ENCODE results near the gene PSMD3. TPM values are rescaled to one million over a fixed set of nuclear protein-coding genes. Genes with fewer than 3 reads are reported as not detected.
"Not testable (repeated sequence)": the region's sequence is repeated elsewhere in the genome, so short reads cannot be mapped to it uniquely, and the experiment has no call there.

Gene PSMD3
- total RNA-seq, result 100 to 1,000 TPM; 276 to 288 (median 280) TPM

GRCh38 chr17:39980351-39981206 is at the start of gene PSMD3:
Gene PSMD3, plus strand, starts transcription at chr17:39980807. Its CDS starts 164 bp downstream, at chr17:39980971.
- ATAC-seq (peak; percentile 96 to 97), DNase-seq (peak; percentile 97)
- H3K4me1 Mint-ChIP-seq (ENCODE audit: low read depth), result peaks cover 29% of the 10 kb centered on the region
- H3K4me3 Mint-ChIP-seq, result peak within 1 kb of the TSS; percentile 95
- peaks cover 25% of the 10 kb centered on the region for H3K36me3 Mint-ChIP-seq (ENCODE audit: insufficient read depth)
- H3K9me3 Mint-ChIP-seq, result no peaks in the 10 kb centered on the region
- H3K27me3 Mint-ChIP-seq (ENCODE audit: low read depth), result no peaks in the 10 kb centered on the region

- Mint-ChIP-seq H3K4me3 (no peak overlapping the region), H3K27me3 (ENCODE audit: low read depth) (no peaks in the 10 kb centered on the region), H3K36me3 (ENCODE audit: insufficient read depth) (no peaks in the 10 kb centered on the region), H3K9me3 (no peaks in the 10 kb centered on the region), H3K4me1 (ENCODE audit: low read depth) (peaks cover 7% of the 10 kb centered on the region)
- no peak for ATAC-seq
- DNase-seq, result no peak
Observed at GRCh38 chr17:39933912-39934311, 46.7 kb upstream of the PSMD3 start.

- Mint-ChIP-seq H3K9me3 (no peaks in the 10 kb centered on the region), H3K4me3 (no peak overlapping the region), H3K36me3 (ENCODE audit: insufficient read depth) (no peaks in the 10 kb centered on the region), H3K4me1 (ENCODE audit: low read depth) (peaks cover 7% of the 10 kb centered on the region), H3K27me3 (ENCODE audit: low read depth) (no peaks in the 10 kb centered on the region)
- DNase-seq (no peak), ATAC-seq (no peak)
Observed at GRCh38 chr17:39934324-39934723, 46.3 kb upstream of the PSMD3 start.

- DNase-seq, result no peak
- Mint-ChIP-seq H3K9me3 (no peaks in the 10 kb centered on the region), H3K4me3 (no peak overlapping the region), H3K36me3 (ENCODE audit: insufficient read depth) (no peaks in the 10 kb centered on the region), H3K27me3 (ENCODE audit: low read depth) (no peaks in the 10 kb centered on the region), H3K4me1 (ENCODE audit: low read depth) (peaks cover 14% of the 10 kb centered on the region)
- no peak for ATAC-seq
Observed at GRCh38 chr17:39935909-39936308, 44.7 kb upstream of the PSMD3 start.

GRCh38 chr17:39937447-39937846 is 43.2 kb upstream of the PSMD3 start:
- ATAC-seq, result no peak
- DNase-seq, result no peak
- Mint-ChIP-seq H3K27me3 (ENCODE audit: low read depth) (peaks cover under 1% of the 10 kb centered on the region), H3K4me3 (no peak overlapping the region), H3K36me3 (ENCODE audit: insufficient read depth) (no peaks in the 10 kb centered on the region), H3K9me3 (no peaks in the 10 kb centered on the region), H3K4me1 (ENCODE audit: low read depth) (peaks cover 14% of the 10 kb centered on the region)

GRCh38 chr17:39938140-39938869 is 42.3 kb upstream of the PSMD3 start:
- Mint-ChIP-seq H3K27me3 (ENCODE audit: low read depth) (peaks cover 2% of the 10 kb centered on the region), H3K36me3 (ENCODE audit: insufficient read depth) (no peaks in the 10 kb centered on the region), H3K4me1 (ENCODE audit: low read depth) (peaks cover 14% of the 10 kb centered on the region), H3K9me3 (no peaks in the 10 kb centered on the region), H3K4me3 (no peak overlapping the region)
- ATAC-seq (no peak), DNase-seq (no peak)

- H3K9me3 Mint-ChIP-seq, result no peaks in the 10 kb centered on the region
- DNase-seq, result no peak
- ATAC-seq, result no peak
- H3K36me3 Mint-ChIP-seq (ENCODE audit: insufficient read depth), result no peaks in the 10 kb centered on the region
- peaks cover 2% of the 10 kb centered on the region for H3K27me3 Mint-ChIP-seq (ENCODE audit: low read depth)
- no peak overlapping the region for H3K4me3 Mint-ChIP-seq
- H3K4me1 Mint-ChIP-seq (ENCODE audit: low read depth), result peaks cover 14% of the 10 kb centered on the region
Observed at GRCh38 chr17:39939106-39939505, 41.5 kb upstream of the PSMD3 start.

GRCh38 chr17:39939588-39940419 is 40.8 kb upstream of the PSMD3 start:
- H3K4me3 Mint-ChIP-seq, result no peak overlapping the region
- ATAC-seq (peak; percentile 97), DNase-seq (peak; percentile 21)
- peaks cover 2% of the 10 kb centered on the region for H3K27me3 Mint-ChIP-seq (ENCODE audit: low read depth)
- no peaks in the 10 kb centered on the region for H3K9me3 Mint-ChIP-seq
- peaks cover 14% of the 10 kb centered on the region for H3K4me1 Mint-ChIP-seq (ENCODE audit: low read depth)
- H3K36me3 Mint-ChIP-seq (ENCODE audit: insufficient read depth), result no peaks in the 10 kb centered on the region

- H3K9me3 Mint-ChIP-seq, result no peaks in the 10 kb centered on the region
- ATAC-seq (no peak), DNase-seq (no peak)
- H3K27me3 Mint-ChIP-seq (ENCODE audit: low read depth), result peaks cover 2% of the 10 kb centered on the region
- no peaks in the 10 kb centered on the region for H3K36me3 Mint-ChIP-seq (ENCODE audit: insufficient read depth)
- H3K4me3 Mint-ChIP-seq, result no peak overlapping the region
- H3K4me1 Mint-ChIP-seq (ENCODE audit: low read depth), result peaks cover 24% of the 10 kb centered on the region
Observed at GRCh38 chr17:39943702-39944392, 36.8 kb upstream of the PSMD3 start.

- H3K4me3 Mint-ChIP-seq, result no peak overlapping the region
Observed at GRCh38 chr17:39944393-39944711, 36.3 kb upstream of the PSMD3 start.

GRCh38 chr17:39946551-39947330 is 33.9 kb upstream of the PSMD3 start:
- Mint-ChIP-seq H3K36me3 (ENCODE audit: insufficient read depth) (no peaks in the 10 kb centered on the region), H3K9me3 (no peaks in the 10 kb centered on the region), H3K4me1 (ENCODE audit: low read depth) (peaks cover 12% of the 10 kb centered on the region), H3K4me3 (no peak overlapping the region), H3K27me3 (ENCODE audit: low read depth) (peaks cover 2% of the 10 kb centered on the region)
- ATAC-seq, result no peak
- DNase-seq, result no peak

More at GRCh38 chr17:39944393-39944711, 36.3 kb upstream of the PSMD3 start:
- DNase-seq (no peak), ATAC-seq (no peak)
- no peaks in the 10 kb centered on the region for H3K9me3 Mint-ChIP-seq
- H3K4me1 Mint-ChIP-seq (ENCODE audit: low read depth), result peaks cover 21% of the 10 kb centered on the region
- no peaks in the 10 kb centered on the region for H3K36me3 Mint-ChIP-seq (ENCODE audit: insufficient read depth)
- peaks cover 2% of the 10 kb centered on the region for H3K27me3 Mint-ChIP-seq (ENCODE audit: low read depth)

GRCh38 chr17:39948489-39948828 is 32.1 kb upstream of the PSMD3 start:
- not testable (repeated sequence) for H3K27me3 Mint-ChIP-seq (ENCODE audit: low read depth); H3K36me3 Mint-ChIP-seq (ENCODE audit: insufficient read depth); DNase-seq; H3K4me3 Mint-ChIP-seq; H3K9me3 Mint-ChIP-seq; ATAC-seq
- H3K4me1 Mint-ChIP-seq (ENCODE audit: low read depth), result peaks cover 20% of the 10 kb centered on the region

- H3K4me1 Mint-ChIP-seq (ENCODE audit: low read depth), result peaks cover 23% of the 10 kb centered on the region
- H3K9me3 Mint-ChIP-seq, result no peaks in the 10 kb centered on the region
- no peak overlapping the region for H3K4me3 Mint-ChIP-seq
- no peaks in the 10 kb centered on the region for H3K36me3 Mint-ChIP-seq (ENCODE audit: insufficient read depth)
- DNase-seq (no peak), ATAC-seq (no peak)
- H3K27me3 Mint-ChIP-seq (ENCODE audit: low read depth), result no peaks in the 10 kb centered on the region
Observed at GRCh38 chr17:39949028-39949427, 31.6 kb upstream of the PSMD3 start.
